ENCODE data around the gene KRTAP6-2.

DNA sequence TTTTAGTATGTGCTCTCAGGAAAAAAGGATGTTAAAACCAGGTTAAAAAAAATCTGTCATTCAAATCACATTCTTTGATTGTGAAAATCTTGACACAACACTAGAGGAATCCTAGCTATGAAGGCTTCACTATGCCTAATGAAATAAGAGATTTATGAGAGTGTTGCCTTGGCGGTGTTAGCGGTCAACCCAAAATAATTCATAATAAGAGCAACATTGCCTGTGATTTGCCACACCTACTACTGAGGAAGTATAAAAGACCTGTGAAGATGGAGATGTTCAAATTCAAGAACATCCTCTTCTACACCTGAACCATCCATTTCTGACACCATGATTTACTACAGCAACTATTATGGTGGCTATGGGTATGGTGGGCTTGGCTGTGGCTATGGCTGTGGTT lies 17.4 kb upstream of the KRTAP6-2 start, which contains the start of gene KRTAP20-1:
- TF ChIP-seq, protein P1, sequence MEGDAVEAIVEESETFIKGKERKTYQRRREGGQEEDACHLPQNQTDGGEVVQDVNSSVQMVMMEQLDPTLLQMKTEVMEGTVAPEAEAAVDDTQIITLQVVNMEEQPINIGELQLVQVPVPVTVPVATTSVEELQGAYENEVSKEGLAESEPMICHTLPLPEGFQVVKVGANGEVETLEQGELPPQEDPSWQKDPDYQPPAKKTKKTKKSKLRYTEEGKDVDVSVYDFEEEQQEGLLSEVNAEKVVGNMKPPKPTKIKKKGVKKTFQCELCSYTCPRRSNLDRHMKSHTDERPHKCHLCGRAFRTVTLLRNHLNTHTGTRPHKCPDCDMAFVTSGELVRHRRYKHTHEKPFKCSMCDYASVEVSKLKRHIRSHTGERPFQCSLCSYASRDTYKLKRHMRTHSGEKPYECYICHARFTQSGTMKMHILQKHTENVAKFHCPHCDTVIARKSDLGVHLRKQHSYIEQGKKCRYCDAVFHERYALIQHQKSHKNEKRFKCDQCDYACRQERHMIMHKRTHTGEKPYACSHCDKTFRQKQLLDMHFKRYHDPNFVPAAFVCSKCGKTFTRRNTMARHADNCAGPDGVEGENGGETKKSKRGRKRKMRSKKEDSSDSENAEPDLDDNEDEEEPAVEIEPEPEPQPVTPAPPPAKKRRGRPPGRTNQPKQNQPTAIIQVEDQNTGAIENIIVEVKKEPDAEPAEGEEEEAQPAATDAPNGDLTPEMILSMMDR (IDR thresholded peaks at IDR 0.05): no peak
- TF ChIP-seq POLR2A (IDR thresholded peaks at IDR 0.05) (no peak), EP300 (IDR thresholded peaks at IDR 0.05) (no peak)
